HCT116 (cell line): Measurements from ENCODE around the gene CENPE. TPM values are rescaled to one million over a fixed set of nuclear protein-coding genes. Genes with fewer than 3 reads are reported as not detected.

Source experiments
- ATAC-seq: fragments of 200-7000 bp; cut with Tn5 transposase; 2 replicates; pipeline ENCODE4 v1.9.1; 2020; ENCODE audit warnings: mild to moderate bottlenecking, moderate library complexity
- BruUV-seq: library from RNA; stranded (reverse); fragments of 400-500 nt; replicated peaks from 2 replicates; lab custom pipeline; 2021; lab: Mats Ljungman, UMichigan
- CTCF ChIA-PET: fragments of 300-600 bp; sonication (Branson Sonifier 250); formaldehyde crosslinking; loops from one replicate; lab custom pipeline; 2021; ENCODE audit warnings: antibody characterized with exemption; lab: Charles Lee
- POLR2A ChIA-PET: fragments of 300-600, 350-600 bp; sonication (Branson Sonifier 250); formaldehyde crosslinking; loops from one replicate; lab custom pipeline; 2021; ENCODE audit warnings: antibody characterized with exemption; lab: Charles Lee
- RAD21 ChIA-PET, 2 experiments: fragments of 300-600 bp; sonication (Branson Sonifier 250); formaldehyde crosslinking; loops; one replicate each; lab custom pipeline; 2023; ENCODE audit warnings: low total read pairs in 2 of 2; ENCODE audit not compliant: uncharacterized antibody in 2 of 2, unreplicated experiment in 2 of 2, low non-redundant PET in 1 of 2; lab: Charles Lee
- DNase-seq: peaks from one replicate; pipeline ENCODE4 v3.0.0-alpha.2; 2010; ENCODE audit warnings: low read depth, low spot score
- H2AFZ ChIP-seq: fragments of 200-600 bp; shearing (Covaris generic), sonication (generic); 2 replicates; pipeline ENCODE4 v1.6.1; 2017; ENCODE audit warnings: low read depth, mixed run types, mixed read lengths, antibody characterized with exemption, low read length; ENCODE audit not compliant: poor library complexity, severe bottlenecking
- H3K27ac ChIP-seq: 2 replicates; pipeline ENCODE4 v1.5.1; 2012; ENCODE audit warnings: low read depth, low read length
- H3K27me3 ChIP-seq: fragments of 200-600 bp; sonication (generic); 2 replicates; pipeline ENCODE4 v1.6.1; 2016; ENCODE audit warnings: mixed run types, low read length, mixed read lengths; ENCODE audit not compliant: insufficient read depth
- H3K36me3 ChIP-seq, 2 experiments: fragments of 200-500 bp in 1 of 2; fragments of 200-600 bp in 1 of 2; sonication (Bioruptor generic) in 1 of 2; sonication (generic) in 1 of 2; 2 replicates each; pipeline versions ENCODE4 v1.5.1 to v1.6.1; 2014 to 2016; ENCODE audit warnings: low read length in 2 of 2, inconsistent platforms in 1 of 2, mixed read lengths in 1 of 2, mixed run types in 1 of 2; ENCODE audit not compliant: insufficient read depth in 2 of 2, control insufficient read depth in 1 of 2
- H3K4me1 ChIP-seq, 2 experiments: fragments of 200-600 bp in 1 of 2; sonication (generic) in 1 of 2; 2 replicates each; pipeline versions ENCODE4 v1.5.1 to v1.6.1; 2012 to 2017; ENCODE audit warnings: low read length in 2 of 2, inconsistent platforms in 1 of 2, mild to moderate bottlenecking in 1 of 2, mixed read lengths in 1 of 2, mixed run types in 1 of 2, moderate library complexity in 1 of 2; ENCODE audit not compliant: insufficient read depth in 2 of 2, control insufficient read depth in 1 of 2
- H3K4me2 ChIP-seq: fragments of 200-600 bp; sonication (generic); 2 replicates; pipeline ENCODE4 v1.6.1; 2017; ENCODE audit warnings: mixed run types, low read length, mixed read lengths
- H3K4me3 ChIP-seq, 2 experiments: fragments of 200-600 bp in 1 of 2; sonication (generic) in 1 of 2; replicated peaks in 1 of 2; 2 replicates each; pipeline ENCODE4 v1.5.1; 2011 to 2016; ENCODE audit warnings: low read length in 2 of 2, control low read depth in 1 of 2, low read depth in 1 of 2, mild to moderate bottlenecking in 1 of 2, mixed read lengths in 1 of 2, mixed run types in 1 of 2
- H3K79me2 ChIP-seq: fragments of 200-600 bp; sonication (generic); 2 replicates; pipeline ENCODE4 v1.6.1; 2017; ENCODE audit warnings: mild to moderate bottlenecking, mixed run types, low read length, moderate library complexity, mixed read lengths; ENCODE audit not compliant: insufficient read depth
- H3K9ac ChIP-seq: fragments of 200-600 bp; sonication (generic); 2 replicates; pipeline ENCODE4 v1.6.1; 2016; ENCODE audit warnings: low read length, mixed read lengths
- H3K9me2 ChIP-seq: fragments of 200-600 bp; sonication (generic), shearing (Covaris generic); 2 replicates; pipeline ENCODE4 v1.6.1; 2017; ENCODE audit warnings: mixed run types, mild to moderate bottlenecking, moderate library complexity; ENCODE audit not compliant: insufficient read depth
- H3K9me3 ChIP-seq, 2 experiments: fragments of 200-500 bp in 1 of 2; fragments of 200-600 bp in 1 of 2; sonication (Bioruptor generic) in 1 of 2; sonication (generic) in 1 of 2; 2 replicates each; pipeline ENCODE4 v1.6.1; 2014 to 2017; ENCODE audit warnings: low read length in 2 of 2, mixed read lengths in 2 of 2, inconsistent platforms in 1 of 2, low read depth in 1 of 2, mild to moderate bottlenecking in 1 of 2, mixed run types in 1 of 2, moderate library complexity in 1 of 2; ENCODE audit not compliant: control insufficient read depth in 1 of 2, insufficient read depth in 1 of 2
- H4K20me1 ChIP-seq: fragments of 200-600 bp; sonication (generic), shearing (Covaris generic); 2 replicates; pipeline ENCODE4 v1.6.1; 2017; ENCODE audit warnings: mixed run types, mild to moderate bottlenecking, moderate library complexity; ENCODE audit not compliant: insufficient read depth
- CBX3 ChIP-seq: IDR thresholded peaks from 2 replicates; pipeline ENCODE4 v1.6.1; 2012; ENCODE audit warnings: low read depth
- CEBPB ChIP-seq: IDR thresholded peaks from 2 replicates; pipeline ENCODE4 v1.6.1; 2012; ENCODE audit warnings: low read depth
- EGR1 ChIP-seq: IDR thresholded peaks from 2 replicates; pipeline ENCODE4 v1.6.1; 2012; ENCODE audit warnings: low read depth
- ELF1 ChIP-seq: IDR thresholded peaks from 2 replicates; pipeline ENCODE4 v1.6.1; 2012; ENCODE audit warnings: low read depth, borderline replicate concordance
- EZH2phosphoT487 ChIP-seq: fragments of 200-600 bp; IDR thresholded peaks from 2 replicates; pipeline ENCODE4 v1.6.1; 2018; ENCODE audit warnings: antibody characterized with exemption, borderline replicate concordance
- FOSL1 ChIP-seq: IDR thresholded peaks from 2 replicates; pipeline ENCODE4 v1.6.1; 2012; ENCODE audit warnings: low read depth
- JUND ChIP-seq: IDR thresholded peaks from 2 replicates; pipeline ENCODE4 v1.6.1; 2012
- POLR2A ChIP-seq: IDR thresholded peaks from 2 replicates; pipeline ENCODE4 v1.7.0; 2011; ENCODE audit warnings: borderline replicate concordance; ENCODE audit not compliant: insufficient read depth, insufficient read length; ENCODE audit errors: extremely low read depth
- POLR2AphosphoS5 ChIP-seq: IDR thresholded peaks from 2 replicates; pipeline ENCODE4 v1.6.1; 2011; ENCODE audit warnings: mild to moderate bottlenecking, low read depth, low read length, moderate library complexity
- RAD21 ChIP-seq: IDR thresholded peaks from 2 replicates; pipeline ENCODE4 v1.6.1; 2012; ENCODE audit warnings: low read depth, mild to moderate bottlenecking
- SIN3A ChIP-seq: IDR thresholded peaks from 2 replicates; pipeline ENCODE4 v1.6.1; 2012; ENCODE audit warnings: low read depth
- SP1 ChIP-seq: IDR thresholded peaks from 2 replicates; pipeline ENCODE4 v1.6.1; 2012; ENCODE audit warnings: low read depth
- SRF ChIP-seq: IDR thresholded peaks from 2 replicates; pipeline ENCODE4 v1.6.1; 2012; ENCODE audit warnings: low read depth
- ZFX ChIP-seq: fragments of 450-650 bp; IDR thresholded peaks from 2 replicates; pipeline ENCODE4 v1.6.1; 2017
- intact Hi-C: fragments of 100-400 bp; cut with micrococcal nuclease; formaldehyde crosslinking; loops from 2 replicates; pipeline ENCODE4 v1.10.0; 2022
- total RNA-seq: library from RNA; stranded (reverse); gene quantifications from one replicate; pipeline ENCODE4 v1.2.1, GENCODE V29; 2021; ENCODE audit not compliant: unreplicated experiment
- TF ChIP-seq, protein P1 (sequence below): IDR thresholded peaks from 2 replicates; pipeline ENCODE4 v1.6.1; 2012; ENCODE audit warnings: low read depth
- TF ChIP-seq, protein P2 (sequence below): IDR thresholded peaks from 2 replicates; pipeline ENCODE4 v1.6.1; 2012
- TF ChIP-seq, protein P3 (sequence below): IDR thresholded peaks from 2 replicates; pipeline ENCODE4 v1.6.1; 2011; ENCODE audit warnings: mild to moderate bottlenecking, low read length, moderate library complexity; ENCODE audit not compliant: insufficient replicate concordance; ENCODE audit errors: extremely low read depth

The CENPE gene
- total RNA-seq, 1 experiment from 2014 or later: 31.3 TPM

DNA sequence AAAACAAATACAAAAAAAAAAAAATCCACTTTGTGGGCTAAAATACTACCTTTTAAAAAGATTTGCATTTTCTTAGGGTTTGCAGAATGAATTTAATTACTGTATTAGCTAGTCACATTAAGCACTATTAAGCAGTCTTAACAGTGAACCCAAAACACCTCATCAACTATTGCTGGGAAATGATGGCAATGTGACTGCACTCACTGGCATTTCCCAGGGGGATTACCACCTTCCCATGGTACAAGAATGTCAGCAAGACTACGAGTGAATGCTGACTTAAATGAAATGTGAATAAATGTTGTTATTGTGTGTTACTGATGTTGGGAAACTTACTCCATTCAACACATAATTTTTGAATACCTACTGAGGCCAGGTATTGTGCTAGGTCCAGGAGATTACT is 111.6 kb downstream of the CENPE start (continued):
- TF ChIP-seq, protein P1, sequence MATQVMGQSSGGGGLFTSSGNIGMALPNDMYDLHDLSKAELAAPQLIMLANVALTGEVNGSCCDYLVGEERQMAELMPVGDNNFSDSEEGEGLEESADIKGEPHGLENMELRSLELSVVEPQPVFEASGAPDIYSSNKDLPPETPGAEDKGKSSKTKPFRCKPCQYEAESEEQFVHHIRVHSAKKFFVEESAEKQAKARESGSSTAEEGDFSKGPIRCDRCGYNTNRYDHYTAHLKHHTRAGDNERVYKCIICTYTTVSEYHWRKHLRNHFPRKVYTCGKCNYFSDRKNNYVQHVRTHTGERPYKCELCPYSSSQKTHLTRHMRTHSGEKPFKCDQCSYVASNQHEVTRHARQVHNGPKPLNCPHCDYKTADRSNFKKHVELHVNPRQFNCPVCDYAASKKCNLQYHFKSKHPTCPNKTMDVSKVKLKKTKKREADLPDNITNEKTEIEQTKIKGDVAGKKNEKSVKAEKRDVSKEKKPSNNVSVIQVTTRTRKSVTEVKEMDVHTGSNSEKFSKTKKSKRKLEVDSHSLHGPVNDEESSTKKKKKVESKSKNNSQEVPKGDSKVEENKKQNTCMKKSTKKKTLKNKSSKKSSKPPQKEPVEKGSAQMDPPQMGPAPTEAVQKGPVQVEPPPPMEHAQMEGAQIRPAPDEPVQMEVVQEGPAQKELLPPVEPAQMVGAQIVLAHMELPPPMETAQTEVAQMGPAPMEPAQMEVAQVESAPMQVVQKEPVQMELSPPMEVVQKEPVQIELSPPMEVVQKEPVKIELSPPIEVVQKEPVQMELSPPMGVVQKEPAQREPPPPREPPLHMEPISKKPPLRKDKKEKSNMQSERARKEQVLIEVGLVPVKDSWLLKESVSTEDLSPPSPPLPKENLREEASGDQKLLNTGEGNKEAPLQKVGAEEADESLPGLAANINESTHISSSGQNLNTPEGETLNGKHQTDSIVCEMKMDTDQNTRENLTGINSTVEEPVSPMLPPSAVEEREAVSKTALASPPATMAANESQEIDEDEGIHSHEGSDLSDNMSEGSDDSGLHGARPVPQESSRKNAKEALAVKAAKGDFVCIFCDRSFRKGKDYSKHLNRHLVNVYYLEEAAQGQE: no peak
- TF ChIP-seq ELF1 (no peak), SRF (no peak), CBX3 (no peak), JUND (no peak), RAD21 (no peak), FOSL1 (no peak)
- TF ChIP-seq, all 23 proteins: peak for 0

DNA sequence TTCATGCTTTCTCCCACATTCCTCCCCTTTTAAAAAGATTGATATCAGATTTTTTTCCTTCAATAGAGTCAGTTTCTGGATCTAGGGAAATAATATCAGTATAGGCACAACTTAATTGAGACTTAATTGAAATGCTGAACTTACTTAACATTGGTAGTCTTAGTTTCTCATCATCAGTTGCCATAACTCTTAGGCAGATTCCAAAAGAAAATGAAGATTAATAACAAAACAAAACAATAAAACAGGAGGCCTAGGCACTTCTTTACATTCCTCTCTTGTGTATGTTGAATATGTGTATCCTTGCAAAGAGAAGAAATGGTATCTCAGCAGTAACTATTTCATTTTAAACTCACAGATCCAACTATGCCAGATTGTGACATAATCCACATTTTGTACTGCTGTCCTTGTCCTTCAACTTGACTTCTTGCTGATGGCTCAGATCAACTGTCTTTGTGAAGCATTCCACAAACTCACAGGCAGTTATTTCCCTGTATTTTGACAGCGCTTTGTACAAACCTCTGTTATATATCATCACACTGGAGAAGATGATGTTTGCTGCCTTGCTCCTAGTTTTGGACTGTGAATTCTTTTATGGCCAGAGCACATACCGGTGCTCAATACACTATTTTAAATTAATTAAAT is 112.5 kb downstream of the CENPE start:
- H3K4me2 ChIP-seq: no peak overlapping the region
- no peak overlapping the region for H2AFZ ChIP-seq
- intact Hi-C loops: no loop called here
- H3K9me2 ChIP-seq: no peaks in the 10 kb centered on the region
- no peak for DNase-seq
- ChIA-PET POLR2A (no interaction called here), RAD21 (no interaction called here), CTCF (no interaction called here)
- no peaks in the 10 kb centered on the region for H3K79me2 ChIP-seq
- no peak overlapping the region for H3K4me3 ChIP-seq
- no peaks in the 10 kb centered on the region for H3K4me1 ChIP-seq
- BruUV-seq: no TSS peak
- H4K20me1 ChIP-seq: no peaks in the 10 kb centered on the region
- H3K27me3 ChIP-seq: no peaks in the 10 kb centered on the region
- H3K27ac ChIP-seq: no peak overlapping the region
- no peak overlapping the region for H3K9ac ChIP-seq
- no peaks in the 10 kb centered on the region for H3K9me3 ChIP-seq
- ATAC-seq: no peak
- no peaks in the 10 kb centered on the region; a peak in 1 of 4 replicates for H3K36me3 ChIP-seq
- TF ChIP-seq RAD21: no peak
- TF ChIP-seq POLR2AphosphoS5: no peak
- no peak for TF ChIP-seq CBX3
- no peak for TF ChIP-seq SP1
- TF ChIP-seq EGR1: no peak
- no peak for TF ChIP-seq CEBPB
- TF ChIP-seq, protein P1: no peak
- TF ChIP-seq EZH2phosphoT487: no peak
- TF ChIP-seq, protein P2, sequence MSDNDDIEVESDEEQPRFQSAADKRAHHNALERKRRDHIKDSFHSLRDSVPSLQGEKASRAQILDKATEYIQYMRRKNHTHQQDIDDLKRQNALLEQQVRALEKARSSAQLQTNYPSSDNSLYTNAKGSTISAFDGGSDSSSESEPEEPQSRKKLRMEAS: no peak
- no peak for TF ChIP-seq POLR2A
- TF ChIP-seq, protein P3, sequence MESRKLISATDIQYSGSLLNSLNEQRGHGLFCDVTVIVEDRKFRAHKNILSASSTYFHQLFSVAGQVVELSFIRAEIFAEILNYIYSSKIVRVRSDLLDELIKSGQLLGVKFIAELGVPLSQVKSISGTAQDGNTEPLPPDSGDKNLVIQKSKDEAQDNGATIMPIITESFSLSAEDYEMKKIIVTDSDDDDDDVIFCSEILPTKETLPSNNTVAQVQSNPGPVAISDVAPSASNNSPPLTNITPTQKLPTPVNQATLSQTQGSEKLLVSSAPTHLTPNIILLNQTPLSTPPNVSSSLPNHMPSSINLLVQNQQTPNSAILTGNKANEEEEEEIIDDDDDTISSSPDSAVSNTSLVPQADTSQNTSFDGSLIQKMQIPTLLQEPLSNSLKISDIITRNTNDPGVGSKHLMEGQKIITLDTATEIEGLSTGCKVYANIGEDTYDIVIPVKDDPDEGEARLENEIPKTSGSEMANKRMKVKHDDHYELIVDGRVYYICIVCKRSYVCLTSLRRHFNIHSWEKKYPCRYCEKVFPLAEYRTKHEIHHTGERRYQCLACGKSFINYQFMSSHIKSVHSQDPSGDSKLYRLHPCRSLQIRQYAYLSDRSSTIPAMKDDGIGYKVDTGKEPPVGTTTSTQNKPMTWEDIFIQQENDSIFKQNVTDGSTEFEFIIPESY: no peak
- no peak for TF ChIP-seq JUND
- TF ChIP-seq ZFX: no peak
- TF ChIP-seq SIN3A: no peak
- TF ChIP-seq ELF1: no peak
